Mesodermal cell (in vitro differentiated cells): ENCODE measurements around the gene NDUFA13.

Experiments
- H3K27ac ChIP-seq: 2 replicates; pipeline ENCODE4 v1.7.0; 2013; ENCODE audit warnings: mild to moderate bottlenecking, low read depth, low read length, moderate library complexity; ENCODE audit not compliant: severe bottlenecking
- H3K36me3 ChIP-seq: 2 replicates; pipeline ENCODE4 v1.7.1; 2013; ENCODE audit warnings: mild to moderate bottlenecking, low read length, moderate library complexity; ENCODE audit not compliant: control insufficient read depth, insufficient read depth
- H3K4me1 ChIP-seq: one replicate; pipeline ENCODE4 v1.7.1; 2013; ENCODE audit warnings: mild to moderate bottlenecking, low read length; ENCODE audit not compliant: insufficient read depth, control insufficient read depth, poor library complexity, severe bottlenecking
- H3K4me3 ChIP-seq: 2 replicates; pipeline ENCODE4 v1.7.0; 2013; ENCODE audit warnings: low read length, control low read depth, mild to moderate bottlenecking; ENCODE audit not compliant: insufficient read depth, poor library complexity, severe bottlenecking; ENCODE audit errors: extremely low read depth
- H3K9me3 ChIP-seq: 2 replicates; pipeline ENCODE4 v1.7.1; 2013; ENCODE audit warnings: mild to moderate bottlenecking, low read length, moderate library complexity; ENCODE audit not compliant: control insufficient read depth
- WGBS, 2 experiments: methylation state at CpG; one replicate each; pipeline ENCODE4 v1.1.5; 2013; ENCODE audit warnings: missing lambda C conversion rate in 2 of 2; ENCODE audit not compliant: insufficient coverage in 2 of 2; 5-methylcytosine and 5-hydroxymethylcytosine counted together

The NDUFA13 gene

GRCh38 chr19:19551853-19552192, 35.8 kb downstream of the NDUFA13 start:
- no peak overlapping the region for H3K4me3 ChIP-seq
- peaks cover 8% of the 10 kb centered on the region for H3K4me1 ChIP-seq
- H3K9me3 ChIP-seq = no peaks in the 10 kb centered on the region
- H3K36me3 ChIP-seq = no peaks in the 10 kb centered on the region
- no peak overlapping the region for H3K27ac ChIP-seq
- 93 to 96% methylated on average over 14 of the region's 14 CpGs for WGBS, 2 experiments

- Histone ChIP-seq H3K36me3 (no peaks in the 10 kb centered on the region), H3K9me3 (no peaks in the 10 kb centered on the region), H3K27ac (no peak overlapping the region), H3K4me3 (no peak overlapping the region), H3K4me1 (peaks cover 8% of the 10 kb centered on the region)
- WGBS, 2 experiments = 66 to 71% methylated on average over 6 of the region's 6 CpGs
Measured at GRCh38 chr19:19552798-19553197, 36.8 kb downstream of the NDUFA13 start.

DNA sequence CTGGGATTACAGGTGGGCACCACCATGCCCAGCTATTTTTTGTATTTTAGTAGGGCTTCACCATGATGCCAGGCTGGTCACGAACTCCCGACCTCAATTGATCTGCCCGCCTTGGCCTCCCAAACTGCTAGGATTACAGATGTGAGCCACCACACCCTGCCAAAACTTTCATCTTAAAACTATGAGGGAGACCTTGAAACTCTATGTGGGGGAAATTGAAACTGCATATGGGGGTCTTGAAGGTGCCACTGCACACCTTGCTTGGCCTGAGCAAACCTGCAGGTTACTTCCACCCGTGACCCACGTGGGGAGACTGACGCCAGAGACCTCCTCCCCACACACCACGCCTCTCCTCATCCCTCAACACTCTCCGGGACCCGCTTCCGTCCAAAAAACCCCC, 37.6 kb downstream of the NDUFA13 start:
- 87 to 97% methylated on average over 5 to 6 of the region's 10 CpGs for WGBS, 2 experiments
- Histone ChIP-seq H3K4me3 (no peak overlapping the region), H3K36me3 (no peaks in the 10 kb centered on the region), H3K9me3 (no peaks in the 10 kb centered on the region), H3K4me1 (peaks cover 8% of the 10 kb centered on the region), H3K27ac (no peak overlapping the region)

DNA sequence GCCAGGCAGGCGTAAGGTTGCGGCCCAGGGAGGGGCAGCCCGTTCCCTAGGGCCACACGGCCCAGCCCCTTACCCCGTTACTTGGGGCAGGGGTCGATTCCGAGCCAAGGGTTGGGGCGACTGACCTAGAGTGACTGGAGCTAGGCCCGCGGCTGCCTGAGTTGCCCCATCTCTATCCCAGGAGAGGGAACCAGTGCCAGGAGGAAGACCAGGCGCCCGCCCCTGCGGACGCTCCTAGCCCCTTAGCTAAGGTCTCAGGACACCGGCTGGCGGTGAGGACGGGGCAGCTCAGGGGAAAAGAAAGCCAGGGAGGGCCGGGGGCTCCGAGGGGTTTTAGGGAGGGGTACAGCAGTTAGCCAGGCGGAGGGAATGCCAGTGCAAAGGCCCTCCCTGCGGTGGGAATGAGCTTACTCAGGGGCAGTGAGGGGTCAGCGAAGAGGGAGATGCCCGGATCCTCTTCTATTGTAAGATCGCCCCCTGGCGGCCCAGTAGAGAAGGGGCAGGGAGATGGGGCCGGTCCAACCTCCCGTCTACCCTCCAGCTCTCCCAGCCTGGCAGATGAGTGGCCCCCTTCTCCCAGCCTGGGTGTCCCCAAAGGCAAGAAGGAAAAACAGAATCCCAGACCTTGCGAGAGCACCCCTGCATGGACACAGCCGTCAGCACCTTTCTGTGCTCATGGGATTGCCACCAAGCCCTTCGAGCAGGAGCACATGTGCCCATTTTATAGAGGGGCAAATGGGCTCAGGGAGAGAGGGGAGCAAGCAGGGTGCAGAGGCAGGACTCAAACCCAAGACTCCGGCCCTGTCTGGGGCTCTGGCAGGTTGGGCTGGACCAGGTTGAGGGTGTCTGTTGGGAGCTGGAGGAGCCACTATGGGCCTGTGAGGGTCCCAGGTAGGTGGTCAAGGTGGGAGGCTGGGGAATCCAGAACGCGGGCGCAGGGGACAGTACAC, 38.3 kb downstream of the NDUFA13 start:
- Histone ChIP-seq H3K36me3 (no peaks in the 10 kb centered on the region), H3K4me1 (peaks cover 8% of the 10 kb centered on the region), H3K27ac (no peak overlapping the region), H3K4me3 (no peak overlapping the region), H3K9me3 (no peaks in the 10 kb centered on the region)
- WGBS, 2 experiments = 77 to 78% methylated on average over 25 to 29 of the region's 34 CpGs

DNA sequence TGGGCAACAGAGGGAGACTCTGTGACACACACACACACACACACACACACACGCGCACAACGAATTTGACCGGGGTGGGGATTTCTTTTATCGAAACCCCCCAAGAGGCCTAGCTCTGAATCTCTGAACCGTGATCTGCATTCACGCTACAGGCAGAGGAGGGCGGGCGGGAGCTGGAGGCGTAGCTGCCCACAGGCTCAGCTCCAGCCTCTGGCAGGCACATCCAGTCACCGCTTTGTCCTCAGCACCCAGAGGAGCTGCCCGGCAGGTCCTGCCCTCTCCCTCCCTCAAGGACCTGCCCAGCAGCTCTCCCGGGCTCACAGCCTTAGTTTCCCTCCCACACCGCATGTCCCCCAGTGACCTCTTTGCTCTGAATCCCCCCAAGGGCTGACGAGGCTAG, 42.0 kb downstream of the NDUFA13 start:
- no peak overlapping the region for H3K27ac ChIP-seq
- no peaks in the 10 kb centered on the region for H3K36me3 ChIP-seq
- WGBS, 2 experiments = 84 to 90% methylated on average over 10 to 15 of the region's 15 CpGs

GRCh38 chr19:19558636-19559035, 42.6 kb downstream of the NDUFA13 start:
- Histone ChIP-seq H3K9me3 (no peaks in the 10 kb centered on the region), H3K4me3 (no peak overlapping the region), H3K4me1 (peaks cover 5% of the 10 kb centered on the region), H3K36me3 (no peaks in the 10 kb centered on the region), H3K27ac (no peak overlapping the region)
- 92 to 95% methylated on average over 14 to 16 of the region's 16 CpGs for WGBS, 2 experiments

More for the DNA sequence above, 42.0 kb downstream of the NDUFA13 start:
- no peak overlapping the region for H3K4me3 ChIP-seq
- H3K9me3 ChIP-seq = no peaks in the 10 kb centered on the region
- H3K4me1 ChIP-seq = peaks cover 5% of the 10 kb centered on the region

GRCh38 chr19:19559931-19560330, 43.9 kb downstream of the NDUFA13 start:
- WGBS, 2 experiments = 85 to 96% methylated on average over 3 to 4 of the region's 4 CpGs

DNA sequence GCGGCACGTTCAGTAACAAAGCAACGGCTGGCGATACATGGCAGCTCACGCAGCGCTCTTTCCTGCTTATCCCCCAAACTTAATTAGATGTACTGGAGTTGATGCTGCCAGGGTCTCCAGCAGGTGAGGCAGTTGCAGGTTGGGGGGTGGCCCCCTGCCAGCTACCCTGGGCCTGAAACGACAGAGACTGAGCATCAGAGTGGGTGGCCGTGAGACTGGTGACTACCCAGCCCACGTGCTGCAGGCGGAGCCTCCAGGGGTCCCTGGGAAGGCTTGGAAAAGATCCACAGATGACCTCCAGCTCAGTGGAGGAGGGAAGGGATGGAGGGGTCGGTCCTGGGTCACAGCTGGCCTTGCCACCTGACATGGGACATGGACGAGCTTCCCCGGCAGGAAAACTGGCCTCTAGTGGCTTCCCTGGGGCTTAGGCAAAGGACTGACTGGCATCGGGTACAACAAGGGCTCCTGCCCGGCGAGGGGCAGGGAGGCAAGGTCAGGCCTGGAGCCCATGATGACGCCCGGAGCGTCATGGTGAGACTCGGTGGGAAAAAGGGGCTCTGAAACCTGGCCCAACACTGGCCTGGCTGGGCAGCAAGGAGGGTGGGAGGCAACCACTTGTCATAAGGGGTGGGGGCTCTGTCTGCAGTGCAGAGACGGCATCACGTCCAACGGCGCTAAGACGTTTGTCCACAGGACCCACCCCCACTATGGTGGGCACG, 46.1 kb downstream of the NDUFA13 start:
- 91 to 92% methylated on average over 19 to 21 of the region's 26 CpGs for WGBS, 2 experiments

More at GRCh38 chr19:19559931-19560330, 43.9 kb downstream of the NDUFA13 start:
- Histone ChIP-seq H3K27ac (no peak overlapping the region), H3K4me1 (peaks cover 5% of the 10 kb centered on the region), H3K9me3 (no peaks in the 10 kb centered on the region), H3K4me3 (no peak overlapping the region), H3K36me3 (no peaks in the 10 kb centered on the region)

DNA sequence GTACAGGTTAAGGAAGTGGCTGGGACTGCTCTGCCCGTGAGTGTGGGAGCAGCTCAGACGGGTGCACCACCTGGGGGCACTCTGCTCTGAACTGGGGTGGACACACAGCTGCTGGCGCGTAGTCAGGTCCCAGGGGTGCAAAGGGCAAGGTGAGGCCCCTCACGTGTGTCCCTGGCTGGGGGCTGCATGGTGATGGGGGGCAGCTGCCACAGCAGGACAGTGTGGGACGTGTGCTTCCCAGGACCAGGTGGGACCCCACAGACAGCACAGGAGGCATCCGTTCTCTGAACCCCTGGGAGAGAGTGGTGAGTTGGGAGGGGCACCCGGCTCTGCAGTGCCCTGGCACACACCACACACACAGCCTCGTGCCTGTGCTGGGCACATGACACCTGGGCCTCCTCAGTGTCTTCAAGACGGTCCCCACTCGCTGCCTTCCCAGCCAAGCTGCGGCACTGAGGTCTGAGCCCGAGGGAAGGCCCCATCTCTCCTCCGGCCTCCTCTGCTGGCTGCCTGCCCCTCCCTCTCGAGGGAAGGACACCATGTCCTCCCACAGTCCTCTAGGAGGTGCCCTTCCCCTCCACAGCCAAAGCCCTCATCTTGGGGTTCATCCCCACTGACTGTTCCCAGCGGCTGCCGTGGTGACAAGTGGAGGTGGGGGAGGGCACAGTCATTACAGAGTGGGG, 46.8 kb downstream of the NDUFA13 start:
- 88 to 90% methylated on average over 12 of the region's 17 CpGs for WGBS, 2 experiments
- peaks cover 5% of the 10 kb centered on the region for H3K4me1 ChIP-seq
- H3K9me3 ChIP-seq = no peaks in the 10 kb centered on the region
- no peak overlapping the region for H3K4me3 ChIP-seq
- H3K27ac ChIP-seq = no peak overlapping the region
- H3K36me3 ChIP-seq = no peaks in the 10 kb centered on the region

More for the DNA sequence above, 46.1 kb downstream of the NDUFA13 start:
- Histone ChIP-seq H3K36me3 (no peaks in the 10 kb centered on the region), H3K27ac (no peak overlapping the region), H3K9me3 (no peaks in the 10 kb centered on the region), H3K4me3 (no peak overlapping the region), H3K4me1 (peaks cover 5% of the 10 kb centered on the region)

- H3K36me3 ChIP-seq = no peaks in the 10 kb centered on the region
- H3K27ac ChIP-seq = no peak overlapping the region
- H3K4me1 ChIP-seq = peaks cover 5% of the 10 kb centered on the region
- no peaks in the 10 kb centered on the region for H3K9me3 ChIP-seq
- WGBS, 2 experiments = 89 to 96% methylated on average over 10 to 17 of the region's 17 CpGs
- H3K4me3 ChIP-seq = no peak overlapping the region
Measured at GRCh38 chr19:19563348-19563848, 47.4 kb downstream of the NDUFA13 start.
